D721Med (cell line): ENCODE data around the gene CYP19A1.
"Not testable (repeated sequence)": the region's sequence is repeated elsewhere in the genome, so short reads cannot be mapped to it uniquely, and the experiment has no call there.

ENCODE experiments used
- DNase-seq: peaks from one replicate; pipeline ENCODE4 v3.0.0; 2011; ENCODE audit warnings: low spot score; ENCODE audit not compliant: insufficient read length
- FAIRE-seq: peaks from 2 replicates; lab custom pipeline; 2011; peaks lifted over from hg19 to GRCh38; lab: Jason Lieb, UNC
- TF ChIP-seq, protein P1 (sequence below): IDR thresholded peaks from 2 replicates; pipeline ENCODE4 v1.5.1; 2012; ENCODE audit warnings: mild to moderate bottlenecking, control low read depth; ENCODE audit not compliant: insufficient read depth; ENCODE audit errors: missing control alignments

CYP19A1 gene

DNA sequence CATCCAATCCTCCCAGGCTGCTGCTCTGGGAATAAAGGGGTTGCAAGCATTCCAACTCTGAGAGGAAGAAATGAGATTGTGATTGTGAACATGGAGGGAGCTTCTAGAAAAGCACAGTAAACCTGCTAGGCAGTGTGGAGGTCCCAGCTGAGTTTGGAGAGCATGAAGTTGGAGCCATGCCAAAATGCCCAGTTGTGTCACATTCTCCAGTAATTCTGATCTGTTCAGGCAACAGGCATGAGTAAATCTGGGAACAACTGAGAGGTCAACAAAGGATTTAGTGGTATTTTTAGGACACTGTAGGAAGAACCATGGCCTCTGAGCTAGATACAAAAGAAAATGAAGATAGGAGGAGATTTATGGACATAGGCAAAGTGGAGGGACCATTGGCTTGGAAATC, 74.7 kb downstream of the CYP19A1 start:
- TF ChIP-seq, protein P1, sequence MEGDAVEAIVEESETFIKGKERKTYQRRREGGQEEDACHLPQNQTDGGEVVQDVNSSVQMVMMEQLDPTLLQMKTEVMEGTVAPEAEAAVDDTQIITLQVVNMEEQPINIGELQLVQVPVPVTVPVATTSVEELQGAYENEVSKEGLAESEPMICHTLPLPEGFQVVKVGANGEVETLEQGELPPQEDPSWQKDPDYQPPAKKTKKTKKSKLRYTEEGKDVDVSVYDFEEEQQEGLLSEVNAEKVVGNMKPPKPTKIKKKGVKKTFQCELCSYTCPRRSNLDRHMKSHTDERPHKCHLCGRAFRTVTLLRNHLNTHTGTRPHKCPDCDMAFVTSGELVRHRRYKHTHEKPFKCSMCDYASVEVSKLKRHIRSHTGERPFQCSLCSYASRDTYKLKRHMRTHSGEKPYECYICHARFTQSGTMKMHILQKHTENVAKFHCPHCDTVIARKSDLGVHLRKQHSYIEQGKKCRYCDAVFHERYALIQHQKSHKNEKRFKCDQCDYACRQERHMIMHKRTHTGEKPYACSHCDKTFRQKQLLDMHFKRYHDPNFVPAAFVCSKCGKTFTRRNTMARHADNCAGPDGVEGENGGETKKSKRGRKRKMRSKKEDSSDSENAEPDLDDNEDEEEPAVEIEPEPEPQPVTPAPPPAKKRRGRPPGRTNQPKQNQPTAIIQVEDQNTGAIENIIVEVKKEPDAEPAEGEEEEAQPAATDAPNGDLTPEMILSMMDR: no peak
- FAIRE-seq (no peak), DNase-seq (no peak)

DNA sequence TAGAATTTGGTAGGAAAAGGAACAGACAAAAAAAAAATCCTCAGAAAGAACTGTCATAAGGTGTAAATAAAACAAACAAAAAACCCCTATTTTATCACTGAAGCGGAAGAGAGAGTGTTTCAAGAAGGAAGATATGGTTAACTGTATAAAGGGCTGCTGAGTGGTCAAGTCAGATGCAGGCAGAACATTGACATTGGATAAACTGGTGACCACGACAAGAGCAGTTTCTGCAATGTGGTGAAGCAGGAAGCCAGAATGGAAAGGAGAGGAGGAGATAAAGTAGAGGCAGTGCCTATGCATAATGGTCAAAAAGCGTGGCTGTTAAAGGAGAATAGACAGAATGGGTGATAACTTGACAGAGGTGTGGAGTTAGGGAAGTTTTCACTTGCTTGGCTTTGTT, 75.3 kb downstream of the CYP19A1 start:
- TF ChIP-seq, protein P1: no peak
- DNase-seq (no peak), FAIRE-seq (no peak)

DNA sequence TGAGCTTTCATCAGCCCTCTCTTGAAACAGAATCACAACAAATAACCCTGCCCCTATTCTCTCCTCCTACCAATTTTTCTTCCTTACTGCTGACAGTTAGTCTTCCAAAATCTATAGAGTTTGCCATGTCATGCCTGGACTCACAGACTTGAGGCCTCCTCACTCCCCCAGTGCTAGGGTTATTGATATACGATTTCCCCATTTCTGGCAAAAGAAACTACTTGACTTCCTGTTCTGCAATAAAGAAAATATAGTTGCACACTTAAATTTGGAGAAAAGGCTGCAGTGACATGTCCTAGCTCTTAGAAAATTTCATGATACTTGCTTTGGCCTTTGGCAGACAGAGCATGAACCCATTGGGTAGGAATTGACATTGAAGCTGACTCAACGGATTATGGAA, 75.9 kb downstream of the CYP19A1 start:
- DNase-seq (no peak), FAIRE-seq (no peak)
- TF ChIP-seq, protein P1: no peak

DNA sequence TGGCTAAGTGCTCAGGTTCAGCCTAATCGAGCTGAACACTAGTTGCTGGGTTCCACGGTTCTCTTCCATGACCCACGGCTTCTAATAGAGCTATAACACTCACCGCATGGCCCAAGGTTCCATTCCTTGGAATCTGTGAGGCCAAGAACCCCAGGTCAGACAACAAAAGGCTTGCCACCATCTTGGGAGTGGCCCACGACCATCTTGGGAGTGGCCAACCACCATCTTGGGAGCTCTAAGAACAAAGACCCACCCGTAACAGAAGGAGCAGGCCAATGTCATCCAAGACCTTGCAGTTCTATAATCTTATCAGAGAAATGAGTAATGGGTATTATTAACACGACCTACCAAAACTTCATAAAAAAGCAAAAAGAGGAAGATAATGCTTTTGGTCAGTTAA, 77.3 kb downstream of the CYP19A1 start:
- not testable (repeated sequence) for DNase-seq, FAIRE-seq

DNA sequence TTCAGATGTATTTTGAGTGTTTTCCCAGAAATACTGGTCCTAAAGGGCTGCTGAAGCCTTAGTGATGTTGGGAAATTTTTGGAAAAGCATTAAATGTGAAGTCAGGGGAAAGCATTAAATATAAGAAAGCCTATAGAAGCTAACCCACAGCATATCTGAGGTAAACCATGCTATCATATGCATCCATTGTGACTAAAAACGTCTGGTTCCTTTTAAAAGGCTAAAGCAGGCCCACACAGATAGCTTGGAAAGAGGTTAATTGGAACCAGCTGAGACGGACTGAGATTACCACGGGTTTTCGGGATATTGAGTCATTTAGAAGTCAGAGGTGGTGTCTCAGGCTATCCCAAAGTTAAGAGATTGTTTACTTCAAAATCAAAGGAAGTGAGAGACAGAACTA, 78.2 kb downstream of the CYP19A1 start:
- TF ChIP-seq, protein P1: no peak
- DNase-seq (no peak), FAIRE-seq (no peak)

DNA sequence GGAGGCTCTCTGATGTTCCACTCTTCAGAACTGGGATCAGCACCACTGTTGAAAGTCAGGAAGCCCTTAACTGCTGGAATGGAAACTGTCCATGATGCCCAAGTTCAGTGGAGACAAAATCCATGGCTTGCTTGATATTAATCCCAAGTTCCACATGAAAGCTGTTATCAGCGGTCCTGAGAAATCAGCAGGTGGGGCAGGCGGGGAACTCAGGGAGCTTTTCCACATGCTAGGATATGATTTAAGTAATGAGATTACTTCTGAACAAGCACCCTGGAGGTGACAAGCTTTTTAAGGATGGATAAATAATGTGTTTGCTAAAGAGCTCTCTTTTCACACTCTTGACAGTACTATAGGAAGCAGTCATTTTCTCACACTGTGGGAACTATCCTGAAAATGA, 82.9 kb downstream of the CYP19A1 start:
- FAIRE-seq: no peak
- TF ChIP-seq, protein P1: no peak
- DNase-seq: no peak

DNA sequence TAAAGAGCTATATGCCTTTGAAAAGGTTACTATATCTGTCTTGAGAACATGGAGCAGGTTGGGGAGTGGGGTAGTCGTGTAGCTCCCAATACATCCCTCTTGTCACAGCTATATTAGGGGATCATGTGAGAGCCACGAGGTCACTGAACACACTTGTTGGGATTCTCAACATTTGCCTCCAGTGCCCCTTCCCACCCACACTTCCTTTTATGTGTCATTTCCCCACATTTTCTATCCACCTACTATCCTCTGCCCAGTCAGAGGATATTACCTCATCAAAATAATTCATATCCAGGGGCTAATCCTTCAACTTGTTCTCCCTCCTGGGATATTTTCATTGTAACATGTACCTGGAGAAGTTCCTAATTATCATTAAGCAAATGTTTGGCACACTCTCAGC, 85.0 kb downstream of the CYP19A1 start:
- TF ChIP-seq, protein P1: no peak
- FAIRE-seq (no peak), DNase-seq (no peak)

DNA sequence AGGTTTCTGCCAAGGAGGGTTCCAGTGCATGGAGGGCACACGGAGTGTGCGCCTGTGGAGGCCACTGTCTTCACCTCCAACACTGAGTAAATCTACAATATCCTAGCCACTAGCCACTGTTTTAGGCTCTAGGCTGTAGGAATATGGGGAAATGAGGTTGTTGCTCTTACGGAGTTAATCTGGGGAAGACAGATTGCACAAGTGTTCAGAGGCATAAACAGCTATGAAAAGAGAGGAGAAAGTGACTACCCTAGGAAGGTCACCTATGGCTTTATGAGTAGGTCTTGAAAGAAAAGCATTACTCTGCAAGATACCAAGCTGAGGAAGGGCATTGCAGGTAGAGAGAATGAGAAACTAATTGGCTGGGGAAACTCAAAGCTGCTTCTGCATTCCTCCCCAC, 85.7 kb downstream of the CYP19A1 start:
- TF ChIP-seq, protein P1: no peak
- no peak for DNase-seq
- FAIRE-seq: no peak
